ENCODE data around the gene SMARCA2.

SMARCA2 gene

GRCh38 chr9:2047144-2047671 is 32.1 kb downstream of the SMARCA2 start:
- peaks cover 7% of the 10 kb centered on the region for H3K4me1 ChIP-seq (ENCODE audit: control insufficient read depth, insufficient read depth, low read depth, low read length)
- no peak overlapping the region for H2BK120ac ChIP-seq (ENCODE audit: low read depth, low read length)
- H4K91ac ChIP-seq (ENCODE audit: low read length) = no peak overlapping the region
- 45% methylated on average over 44 of the region's 54 CpGs for WGBS
- H2BK12ac ChIP-seq (ENCODE audit: low read length in 2 of 2) = no peak overlapping the region
- H3K14ac ChIP-seq (ENCODE audit: low read length in 2 of 2) = no peak overlapping the region
- no peak overlapping the region for H3K4ac ChIP-seq (ENCODE audit: low read depth in 1 of 2, low read length in 2 of 2)
- peaks cover 17% of the 10 kb centered on the region for H3K79me1 ChIP-seq (replicated peaks; ENCODE audit: low read length, poor library complexity, severe bottlenecking)
- peak overlapping the region in 1 of 2 experiments; percentile 29 for H3K18ac ChIP-seq (ENCODE audit: low read depth in 1 of 2, low read length in 2 of 2)
- H3K27me3 ChIP-seq (ENCODE audit: control insufficient read depth in 1 of 2, insufficient read depth in 1 of 2, low read length in 2 of 2) = no peaks in the 10 kb centered on the region
- H3K4me2 ChIP-seq (ENCODE audit: low read length, poor library complexity, severe bottlenecking) = peak overlapping the region; percentile 61
- peak overlapping the region; percentile 61 for H4K8ac ChIP-seq (ENCODE audit: low read length)
- H2AK5ac ChIP-seq (ENCODE audit: low read length, severe bottlenecking) = no peak overlapping the region
- no peak overlapping the region for H3K9ac ChIP-seq (ENCODE audit: low read length)
- H3K4me3 ChIP-seq (ENCODE audit: insufficient read depth in 1 of 2, low read depth in 1 of 2, low read length in 2 of 2) = peak overlapping the region in 1 of 2 experiments; percentile 46
- peak overlapping the region in 1 of 2 experiments; percentile 72 for H3K23ac ChIP-seq (ENCODE audit: low read length in 2 of 2)
- H3K36me3 ChIP-seq (ENCODE audit: control insufficient read depth in 1 of 2, insufficient read depth in 2 of 2, low read depth in 1 of 2, low read length in 2 of 2) = peaks cover 7 to 65% of the 10 kb centered on the region in 2 experiments
- no peak overlapping the region for H2BK15ac ChIP-seq (ENCODE audit: low read depth, poor library complexity, severe bottlenecking)
- no peak overlapping the region for H2BK5ac ChIP-seq (ENCODE audit: low read depth, low read length, poor library complexity, severe bottlenecking)
- no peak overlapping the region for H3K27ac ChIP-seq (ENCODE audit: low read length, poor library complexity, severe bottlenecking)
- no peak for DNase-seq
- H3K9me3 ChIP-seq (ENCODE audit: control insufficient read depth, low read length) = no peaks in the 10 kb centered on the region
- no peak overlapping the region for H2AFZ ChIP-seq (ENCODE audit: low read depth, low read length)

GRCh38 chr9:2047916-2048315 is 32.8 kb downstream of the SMARCA2 start:
- Histone ChIP-seq H3K4me3 (ENCODE audit: insufficient read depth in 1 of 2, low read depth in 1 of 2, low read length in 2 of 2) (no peak overlapping the region), H3K4me2 (ENCODE audit: low read length, poor library complexity, severe bottlenecking) (no peak overlapping the region), H3K9me3 (ENCODE audit: control insufficient read depth, low read length) (no peaks in the 10 kb centered on the region), H3K4ac (ENCODE audit: low read depth in 1 of 2, low read length in 2 of 2) (no peak overlapping the region), H4K91ac (ENCODE audit: low read length) (no peak overlapping the region), H3K27me3 (ENCODE audit: control insufficient read depth in 1 of 2, insufficient read depth in 1 of 2, low read length in 2 of 2) (no peaks in the 10 kb centered on the region), H2AFZ (ENCODE audit: low read depth, low read length) (no peak overlapping the region), H4K8ac (ENCODE audit: low read length) (no peak overlapping the region), H2AK5ac (ENCODE audit: low read length, severe bottlenecking) (no peak overlapping the region), H3K23ac (ENCODE audit: low read length in 2 of 2) (no peak overlapping the region), H3K18ac (ENCODE audit: low read depth in 1 of 2, low read length in 2 of 2) (no peak overlapping the region), H3K4me1 (ENCODE audit: control insufficient read depth, insufficient read depth, low read depth, low read length) (peaks cover 7% of the 10 kb centered on the region), H2BK120ac (ENCODE audit: low read depth, low read length) (no peak overlapping the region), H3K14ac (ENCODE audit: low read length in 2 of 2) (no peak overlapping the region), H3K9ac (ENCODE audit: low read length) (no peak overlapping the region), H2BK5ac (ENCODE audit: low read depth, low read length, poor library complexity, severe bottlenecking) (no peak overlapping the region), H3K27ac (ENCODE audit: low read length, poor library complexity, severe bottlenecking) (no peak overlapping the region), H2BK12ac (ENCODE audit: low read length in 2 of 2) (no peak overlapping the region), H3K79me1 (replicated peaks; ENCODE audit: low read length, poor library complexity, severe bottlenecking) (peaks cover 20% of the 10 kb centered on the region), H3K36me3 (ENCODE audit: control insufficient read depth in 1 of 2, insufficient read depth in 2 of 2, low read depth in 1 of 2, low read length in 2 of 2) (peaks cover 7 to 60% of the 10 kb centered on the region in 2 experiments), H2BK15ac (ENCODE audit: low read depth, poor library complexity, severe bottlenecking) (no peak overlapping the region)
- no peak for DNase-seq
- 77% methylated on average over 4 of the region's 5 CpGs for WGBS

- no peak overlapping the region for H3K23ac ChIP-seq (ENCODE audit: low read length in 2 of 2)
- no peak overlapping the region for H2AK5ac ChIP-seq (ENCODE audit: low read length, severe bottlenecking)
- H3K4ac ChIP-seq (ENCODE audit: low read depth in 1 of 2, low read length in 2 of 2) = no peak overlapping the region
- no peak overlapping the region for H4K91ac ChIP-seq (ENCODE audit: low read length)
- H2BK5ac ChIP-seq (ENCODE audit: low read depth, low read length, poor library complexity, severe bottlenecking) = no peak overlapping the region
- peak overlapping the region; percentile 39 for H3K27ac ChIP-seq (ENCODE audit: low read length, poor library complexity, severe bottlenecking)
- no peak overlapping the region for H3K4me3 ChIP-seq (ENCODE audit: insufficient read depth in 1 of 2, low read depth in 1 of 2, low read length in 2 of 2)
- H3K14ac ChIP-seq (ENCODE audit: low read length in 2 of 2) = no peak overlapping the region
- no peaks in the 10 kb centered on the region for H3K9me3 ChIP-seq (ENCODE audit: control insufficient read depth, low read length)
- H3K79me1 ChIP-seq (replicated peaks; ENCODE audit: low read length, poor library complexity, severe bottlenecking) = peaks cover 12% of the 10 kb centered on the region
- H3K4me2 ChIP-seq (ENCODE audit: low read length, poor library complexity, severe bottlenecking) = no peak overlapping the region
- H3K27me3 ChIP-seq (ENCODE audit: control insufficient read depth in 1 of 2, insufficient read depth in 1 of 2, low read length in 2 of 2) = no peaks in the 10 kb centered on the region
- H2BK15ac ChIP-seq (ENCODE audit: low read depth, poor library complexity, severe bottlenecking) = no peak overlapping the region
- no peak overlapping the region for H3K9ac ChIP-seq (ENCODE audit: low read length)
- H2BK120ac ChIP-seq (ENCODE audit: low read depth, low read length) = no peak overlapping the region
- DNase-seq = no peak
- WGBS = 91% methylated on average over 2 of the region's 3 CpGs
- peaks cover 7 to 38% of the 10 kb centered on the region in 2 experiments for H3K36me3 ChIP-seq (ENCODE audit: control insufficient read depth in 1 of 2, insufficient read depth in 2 of 2, low read depth in 1 of 2, low read length in 2 of 2)
- no peak overlapping the region for H4K8ac ChIP-seq (ENCODE audit: low read length)
- no peak overlapping the region for H2BK12ac ChIP-seq (ENCODE audit: low read length in 2 of 2)
- no peak overlapping the region for H3K18ac ChIP-seq (ENCODE audit: low read depth in 1 of 2, low read length in 2 of 2)
- H3K4me1 ChIP-seq (ENCODE audit: control insufficient read depth, insufficient read depth, low read depth, low read length) = peaks cover 7% of the 10 kb centered on the region
- no peak overlapping the region for H2AFZ ChIP-seq (ENCODE audit: low read depth, low read length)
These were observed 35.1 kb downstream of the SMARCA2 start for GRCh38 chr9:2050236-2050635.

- Histone ChIP-seq H3K36me3 (ENCODE audit: control insufficient read depth in 1 of 2, insufficient read depth in 2 of 2, low read depth in 1 of 2, low read length in 2 of 2) (peaks cover 4 to 37% of the 10 kb centered on the region in 2 experiments), H3K27ac (ENCODE audit: low read length, poor library complexity, severe bottlenecking) (peak overlapping the region; percentile 90), H3K4me2 (ENCODE audit: low read length, poor library complexity, severe bottlenecking) (no peak overlapping the region), H3K4ac (ENCODE audit: low read depth in 1 of 2, low read length in 2 of 2) (peak overlapping the region in 1 of 2 experiments; percentile 8), H2AFZ (ENCODE audit: low read depth, low read length) (no peak overlapping the region), H3K4me3 (ENCODE audit: insufficient read depth in 1 of 2, low read depth in 1 of 2, low read length in 2 of 2) (no peak overlapping the region), H4K91ac (ENCODE audit: low read length) (no peak overlapping the region), H2AK5ac (ENCODE audit: low read length, severe bottlenecking) (no peak overlapping the region), H3K9ac (ENCODE audit: low read length) (no peak overlapping the region), H3K14ac (ENCODE audit: low read length in 2 of 2) (no peak overlapping the region), H2BK15ac (ENCODE audit: low read depth, poor library complexity, severe bottlenecking) (no peak overlapping the region), H3K9me3 (ENCODE audit: control insufficient read depth, low read length) (no peaks in the 10 kb centered on the region), H2BK5ac (ENCODE audit: low read depth, low read length, poor library complexity, severe bottlenecking) (no peak overlapping the region), H3K4me1 (ENCODE audit: control insufficient read depth, insufficient read depth, low read depth, low read length) (peaks cover 6% of the 10 kb centered on the region), H3K27me3 (ENCODE audit: control insufficient read depth in 1 of 2, insufficient read depth in 1 of 2, low read length in 2 of 2) (no peaks in the 10 kb centered on the region), H3K79me1 (replicated peaks; ENCODE audit: low read length, poor library complexity, severe bottlenecking) (peaks cover 6% of the 10 kb centered on the region), H3K23ac (ENCODE audit: low read length in 2 of 2) (no peak overlapping the region), H3K18ac (ENCODE audit: low read depth in 1 of 2, low read length in 2 of 2) (no peak overlapping the region), H2BK120ac (ENCODE audit: low read depth, low read length) (no peak overlapping the region), H2BK12ac (ENCODE audit: low read length in 2 of 2) (no peak overlapping the region), H4K8ac (ENCODE audit: low read length) (no peak overlapping the region)
- WGBS = 86% methylated on average over 8 of the region's 10 CpGs
- DNase-seq = peak; percentile 22
These were observed 39.0 kb downstream of the SMARCA2 start for GRCh38 chr9:2053883-2054845.
